Upper lobe of right lung (tissue), 1 donor: ENCODE results near the gene NEAT1. TPM values are rescaled to one million over a fixed set of nuclear protein-coding genes. Genes with fewer than 3 reads are reported as not detected.
A peak's percentile ranks its signal among the peaks of the same experiment; 100 is the strongest.

Experiments
- ATAC-seq: fragments of 200-7000 bp; cut with Tn5 transposase; one replicate; pipeline ENCODE4 v1.9.1; 2020; ENCODE audit warnings: mild to moderate bottlenecking, moderate library complexity
- DNase-seq: peaks from one replicate; pipeline ENCODE4 v3.0.0-alpha.2; 2020
- H3K27ac ChIP-seq: fragments of 200-600 bp; one replicate; pipeline ENCODE4 v1.8.0; 2022
- H3K27me3 ChIP-seq: fragments of 200-600 bp; one replicate; pipeline ENCODE4 v1.8.0; 2022; ENCODE audit warnings: mild to moderate bottlenecking
- H3K36me3 ChIP-seq: fragments of 200-600 bp; one replicate; pipeline ENCODE4 v1.8.0; 2022
- H3K4me1 ChIP-seq: fragments of 200-600 bp; one replicate; pipeline ENCODE4 v1.8.0; 2022
- H3K4me3 ChIP-seq: fragments of 200-600 bp; one replicate; pipeline ENCODE4 v1.8.0; 2022; ENCODE audit warnings: mild to moderate bottlenecking
- H3K9me3 ChIP-seq: fragments of 200-600 bp; one replicate; pipeline ENCODE4 v1.8.0; 2022
- intact Hi-C: fragments of 100-400 bp; cut with DNase I; formaldehyde crosslinking; loops from one replicate; pipeline ENCODE4 v1.11.0; 2022
- total RNA-seq: library from RNA; stranded (reverse); fragmentation: NEBNext Ultra II Directional; extraction: Animal tissue kit (Norgen Biotek cat#: 25700); gene quantifications from one replicate; pipeline ENCODE4 v1.2.1, GENCODE V29; 2021
- TF ChIP-seq, protein P1 (sequence below): fragments of 200-600 bp; IDR thresholded peaks from one replicate; pipeline ENCODE4 v1.8.0; 2022; ENCODE audit warnings: antibody characterized with exemption
- donor health status: DM: no; HTN: yes; CAD: no; lungs with severe emphysema.

Gene NEAT1
- total RNA-seq, 1 donor from 2014 or later, result 1,120 TPM

DNA sequence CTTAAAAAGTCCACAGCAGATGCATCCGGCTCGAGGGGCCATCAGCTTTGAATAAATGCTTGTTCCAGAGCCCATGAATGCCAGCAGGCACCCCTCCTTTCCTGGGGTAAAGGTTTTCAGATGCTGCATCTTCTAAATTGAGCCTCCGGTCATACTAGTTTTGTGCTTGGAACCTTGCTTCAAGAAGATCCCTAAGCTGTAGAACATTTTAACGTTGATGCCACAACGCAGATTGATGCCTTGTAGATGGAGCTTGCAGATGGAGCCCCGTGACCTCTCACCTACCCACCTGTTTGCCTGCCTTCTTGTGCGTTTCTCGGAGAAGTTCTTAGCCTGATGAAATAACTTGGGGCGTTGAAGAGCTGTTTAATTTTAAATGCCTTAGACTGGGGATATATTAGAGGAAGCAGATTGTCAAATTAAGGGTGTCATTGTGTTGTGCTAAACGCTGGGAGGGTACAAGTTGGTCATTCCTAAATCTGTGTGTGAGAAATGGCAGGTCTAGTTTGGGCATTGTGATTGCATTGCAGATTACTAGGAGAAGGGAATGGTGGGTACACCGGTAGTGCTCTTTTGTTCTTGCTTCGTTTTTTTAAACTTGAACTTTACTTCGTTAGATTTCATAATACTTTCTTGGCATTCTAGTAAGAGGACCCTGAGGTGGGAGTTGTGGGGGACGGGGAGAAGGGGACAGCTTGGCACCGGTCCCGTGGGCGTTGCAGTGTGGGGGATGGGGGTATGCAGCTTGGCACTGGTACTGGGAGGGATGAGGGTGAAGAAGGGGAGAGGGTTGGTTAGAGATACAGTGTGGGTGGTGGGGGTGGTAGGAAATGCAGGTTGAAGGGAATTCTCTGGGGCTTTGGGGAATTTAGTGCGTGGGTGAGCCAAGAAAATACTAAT, 1.9 kb downstream of the NEAT1 start:
- Histone ChIP-seq H3K9me3 (no peaks in the 10 kb centered on the region), H3K27ac (peak overlapping the region; percentile 100), H3K4me3 (peak overlapping the region; percentile 98), H3K36me3 (peaks cover 41% of the 10 kb centered on the region), H3K27me3 (no peaks in the 10 kb centered on the region), H3K4me1 (peaks cover 34% of the 10 kb centered on the region)
- ATAC-seq (no peak), DNase-seq (peak; percentile 79)
- TF ChIP-seq, protein P1, sequence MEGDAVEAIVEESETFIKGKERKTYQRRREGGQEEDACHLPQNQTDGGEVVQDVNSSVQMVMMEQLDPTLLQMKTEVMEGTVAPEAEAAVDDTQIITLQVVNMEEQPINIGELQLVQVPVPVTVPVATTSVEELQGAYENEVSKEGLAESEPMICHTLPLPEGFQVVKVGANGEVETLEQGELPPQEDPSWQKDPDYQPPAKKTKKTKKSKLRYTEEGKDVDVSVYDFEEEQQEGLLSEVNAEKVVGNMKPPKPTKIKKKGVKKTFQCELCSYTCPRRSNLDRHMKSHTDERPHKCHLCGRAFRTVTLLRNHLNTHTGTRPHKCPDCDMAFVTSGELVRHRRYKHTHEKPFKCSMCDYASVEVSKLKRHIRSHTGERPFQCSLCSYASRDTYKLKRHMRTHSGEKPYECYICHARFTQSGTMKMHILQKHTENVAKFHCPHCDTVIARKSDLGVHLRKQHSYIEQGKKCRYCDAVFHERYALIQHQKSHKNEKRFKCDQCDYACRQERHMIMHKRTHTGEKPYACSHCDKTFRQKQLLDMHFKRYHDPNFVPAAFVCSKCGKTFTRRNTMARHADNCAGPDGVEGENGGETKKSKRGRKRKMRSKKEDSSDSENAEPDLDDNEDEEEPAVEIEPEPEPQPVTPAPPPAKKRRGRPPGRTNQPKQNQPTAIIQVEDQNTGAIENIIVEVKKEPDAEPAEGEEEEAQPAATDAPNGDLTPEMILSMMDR, result no peak
- intact Hi-C loops, result loop anchor here (5.0 kb wide), 1 partner anchor 78 kb away; no protein-coding TSS in a partner anchor

DNA sequence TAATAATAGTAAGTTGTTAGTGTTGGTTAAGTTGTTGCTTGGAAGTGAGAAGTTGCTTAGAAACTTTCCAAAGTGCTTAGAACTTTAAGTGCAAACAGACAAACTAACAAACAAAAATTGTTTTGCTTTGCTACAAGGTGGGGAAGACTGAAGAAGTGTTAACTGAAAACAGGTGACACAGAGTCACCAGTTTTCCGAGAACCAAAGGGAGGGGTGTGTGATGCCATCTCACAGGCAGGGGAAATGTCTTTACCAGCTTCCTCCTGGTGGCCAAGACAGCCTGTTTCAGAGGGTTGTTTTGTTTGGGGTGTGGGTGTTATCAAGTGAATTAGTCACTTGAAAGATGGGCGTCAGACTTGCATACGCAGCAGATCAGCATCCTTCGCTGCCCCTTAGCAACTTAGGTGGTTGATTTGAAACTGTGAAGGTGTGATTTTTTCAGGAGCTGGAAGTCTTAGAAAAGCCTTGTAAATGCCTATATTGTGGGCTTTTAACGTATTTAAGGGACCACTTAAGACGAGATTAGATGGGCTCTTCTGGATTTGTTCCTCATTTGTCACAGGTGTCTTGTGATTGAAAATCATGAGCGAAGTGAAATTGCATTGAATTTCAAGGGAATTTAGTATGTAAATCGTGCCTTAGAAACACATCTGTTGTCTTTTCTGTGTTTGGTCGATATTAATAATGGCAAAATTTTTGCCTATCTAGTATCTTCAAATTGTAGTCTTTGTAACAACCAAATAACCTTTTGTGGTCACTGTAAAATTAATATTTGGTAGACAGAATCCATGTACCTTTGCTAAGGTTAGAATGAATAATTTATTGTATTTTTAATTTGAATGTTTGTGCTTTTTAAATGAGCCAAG, 2.7 kb downstream of the NEAT1 start:
- Histone ChIP-seq H3K27me3 (no peaks in the 10 kb centered on the region), H3K9me3 (no peaks in the 10 kb centered on the region), H3K4me3 (peak overlapping the region; percentile 98), H3K4me1 (peaks cover 29% of the 10 kb centered on the region), H3K27ac (peak overlapping the region; percentile 100), H3K36me3 (peaks cover 41% of the 10 kb centered on the region)
- DNase-seq, result peak; percentile 53
- no peak for ATAC-seq
- intact Hi-C loops, result loop anchor here (5.0 kb wide), 1 partner anchor 77 kb away; no protein-coding TSS in a partner anchor
- TF ChIP-seq, protein P1, result no peak

DNA sequence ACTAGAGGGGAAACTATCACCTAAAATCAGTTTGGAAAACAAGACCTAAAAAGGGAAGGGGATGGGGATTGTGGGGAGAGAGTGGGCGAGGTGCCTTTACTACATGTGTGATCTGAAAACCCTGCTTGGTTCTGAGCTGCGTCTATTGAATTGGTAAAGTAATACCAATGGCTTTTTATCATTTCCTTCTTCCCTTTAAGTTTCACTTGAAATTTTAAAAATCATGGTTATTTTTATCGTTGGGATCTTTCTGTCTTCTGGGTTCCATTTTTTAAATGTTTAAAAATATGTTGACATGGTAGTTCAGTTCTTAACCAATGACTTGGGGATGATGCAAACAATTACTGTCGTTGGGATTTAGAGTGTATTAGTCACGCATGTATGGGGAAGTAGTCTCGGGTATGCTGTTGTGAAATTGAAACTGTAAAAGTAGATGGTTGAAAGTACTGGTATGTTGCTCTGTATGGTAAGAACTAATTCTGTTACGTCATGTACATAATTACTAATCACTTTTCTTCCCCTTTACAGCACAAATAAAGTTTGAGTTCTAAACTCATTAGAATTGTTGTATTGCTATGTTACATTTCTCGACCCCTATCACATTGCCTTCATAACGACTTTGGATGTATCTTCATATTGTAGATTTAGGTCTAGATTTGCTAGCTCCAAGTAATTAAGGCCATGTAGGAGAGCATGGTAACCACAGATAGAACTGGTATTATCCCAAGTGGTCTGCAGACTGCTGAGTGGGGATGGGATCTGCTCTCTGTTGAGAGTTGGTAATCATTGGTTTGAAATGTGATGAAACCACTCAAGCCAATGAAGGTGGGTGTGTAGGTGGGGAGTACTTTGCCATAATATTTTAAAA, 3.6 kb downstream of the NEAT1 start:
- H3K27me3 ChIP-seq, result no peaks in the 10 kb centered on the region
- TF ChIP-seq, protein P1, result no peak
- peaks cover 41% of the 10 kb centered on the region for H3K36me3 ChIP-seq
- DNase-seq, result no peak
- intact Hi-C loops, result loop anchor here (5.0 kb wide), 1 partner anchor 76 kb away; no protein-coding TSS in a partner anchor
- H3K27ac ChIP-seq, result peak overlapping the region; percentile 100
- no peaks in the 10 kb centered on the region for H3K9me3 ChIP-seq
- peak overlapping the region; percentile 98 for H3K4me3 ChIP-seq
- no peak for ATAC-seq
- peaks cover 30% of the 10 kb centered on the region for H3K4me1 ChIP-seq

DNA sequence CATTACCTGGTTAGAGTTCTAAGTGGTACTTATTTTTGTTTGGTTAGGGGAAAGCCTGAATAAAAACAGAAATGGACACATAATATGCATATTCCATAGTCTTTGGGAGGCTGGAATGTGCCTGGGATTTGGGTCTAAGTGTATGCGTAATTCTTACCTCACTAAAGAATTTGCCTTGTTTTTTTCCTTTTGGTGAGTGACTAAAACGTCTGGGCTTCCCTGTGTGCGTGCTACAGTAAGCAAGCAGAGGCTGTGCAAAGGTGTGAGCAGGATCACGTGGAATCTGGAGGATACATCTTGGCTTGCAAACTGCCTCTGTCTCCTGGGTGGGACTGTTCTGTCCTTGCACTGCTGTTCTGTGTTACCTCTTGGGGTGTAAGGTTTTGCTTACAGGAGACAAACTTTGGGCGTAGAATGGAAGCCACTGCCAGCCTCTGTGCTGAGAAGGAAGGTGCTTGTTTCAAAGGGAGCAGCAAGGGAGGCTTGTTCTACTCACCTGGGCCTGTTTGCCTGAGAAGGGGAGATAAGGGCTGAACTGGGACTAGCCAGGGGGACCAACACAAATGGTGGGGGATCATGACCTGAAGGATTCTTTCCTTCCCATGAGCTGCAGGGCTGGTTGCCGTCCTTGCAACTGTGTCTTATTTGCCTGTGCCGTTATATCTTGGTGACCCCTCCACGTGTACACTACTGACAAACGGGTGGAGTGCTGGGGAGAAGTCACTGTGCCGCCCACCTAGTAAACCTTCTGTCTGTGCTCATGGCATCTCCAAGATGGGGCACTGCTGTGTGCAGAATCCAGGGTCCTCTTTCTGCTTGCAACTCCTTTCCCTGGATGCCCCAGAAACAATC, 4.5 kb downstream of the NEAT1 start:
- peaks cover 41% of the 10 kb centered on the region for H3K36me3 ChIP-seq
- no peaks in the 10 kb centered on the region for H3K9me3 ChIP-seq
- H3K4me3 ChIP-seq, result peak overlapping the region; percentile 98
- peak; percentile 1 for ATAC-seq
- TF ChIP-seq, protein P1, result no peak
- peaks cover 38% of the 10 kb centered on the region for H3K4me1 ChIP-seq
- intact Hi-C loops, result loop anchor here (5.0 kb wide), 1 partner anchor 75 kb away; no protein-coding TSS in a partner anchor
- peak overlapping the region; percentile 100 for H3K27ac ChIP-seq
- peak; percentile 70 for DNase-seq
- H3K27me3 ChIP-seq, result no peaks in the 10 kb centered on the region
